ENCODE data around the gene RB1.

DNA sequence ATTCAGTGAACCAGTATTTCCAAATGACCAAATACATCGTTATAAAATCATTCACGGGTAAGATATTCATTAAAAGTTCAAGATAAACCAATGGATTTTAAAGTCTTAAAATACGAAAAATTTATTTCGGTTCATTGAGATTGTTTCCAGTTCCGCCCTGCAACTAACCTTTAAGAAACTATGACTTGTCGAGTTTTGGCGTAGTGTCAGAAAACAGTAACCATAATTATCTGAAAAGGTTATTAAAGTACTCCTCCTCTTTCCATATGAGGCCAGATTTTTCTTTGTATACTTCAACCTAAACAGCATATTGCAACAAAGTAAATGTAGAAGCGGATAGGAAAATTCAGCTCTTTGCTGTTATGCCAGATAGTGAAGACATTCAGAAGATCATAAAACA, 83.3 kb downstream of the RB1 start:
- no peak for TF ChIP-seq EZH2 (IDR thresholded peaks at IDR 0.05; ENCODE audit: borderline replicate concordance, insufficient read depth, low read depth, low read length, poor library complexity, severe bottlenecking)
- TF ChIP-seq, protein P1, sequence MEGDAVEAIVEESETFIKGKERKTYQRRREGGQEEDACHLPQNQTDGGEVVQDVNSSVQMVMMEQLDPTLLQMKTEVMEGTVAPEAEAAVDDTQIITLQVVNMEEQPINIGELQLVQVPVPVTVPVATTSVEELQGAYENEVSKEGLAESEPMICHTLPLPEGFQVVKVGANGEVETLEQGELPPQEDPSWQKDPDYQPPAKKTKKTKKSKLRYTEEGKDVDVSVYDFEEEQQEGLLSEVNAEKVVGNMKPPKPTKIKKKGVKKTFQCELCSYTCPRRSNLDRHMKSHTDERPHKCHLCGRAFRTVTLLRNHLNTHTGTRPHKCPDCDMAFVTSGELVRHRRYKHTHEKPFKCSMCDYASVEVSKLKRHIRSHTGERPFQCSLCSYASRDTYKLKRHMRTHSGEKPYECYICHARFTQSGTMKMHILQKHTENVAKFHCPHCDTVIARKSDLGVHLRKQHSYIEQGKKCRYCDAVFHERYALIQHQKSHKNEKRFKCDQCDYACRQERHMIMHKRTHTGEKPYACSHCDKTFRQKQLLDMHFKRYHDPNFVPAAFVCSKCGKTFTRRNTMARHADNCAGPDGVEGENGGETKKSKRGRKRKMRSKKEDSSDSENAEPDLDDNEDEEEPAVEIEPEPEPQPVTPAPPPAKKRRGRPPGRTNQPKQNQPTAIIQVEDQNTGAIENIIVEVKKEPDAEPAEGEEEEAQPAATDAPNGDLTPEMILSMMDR (IDR thresholded peaks at IDR 0.05): no peak

Data from B cell (primary cell).